B cell (primary cell): ENCODE data around the gene DKK2.

Experiments
- EZH2 ChIP-seq: IDR thresholded peaks from 2 replicates; pipeline ENCODE4 v1.6.1; 2012; ENCODE audit warnings: borderline replicate concordance, low read depth, mild to moderate bottlenecking, moderate library complexity, low read length; ENCODE audit not compliant: insufficient read depth, poor library complexity, severe bottlenecking
- TF ChIP-seq, protein P1 (sequence below): fragments of 200-600 bp; IDR thresholded peaks from one replicate; pipeline ENCODE4 v1.8.0; 2022; ENCODE audit warnings: antibody characterized with exemption, mild to moderate bottlenecking

GRCh38 chr4:107060388-107060787, 24.3 kb upstream of the DKK2 start:
- TF ChIP-seq, protein P1, sequence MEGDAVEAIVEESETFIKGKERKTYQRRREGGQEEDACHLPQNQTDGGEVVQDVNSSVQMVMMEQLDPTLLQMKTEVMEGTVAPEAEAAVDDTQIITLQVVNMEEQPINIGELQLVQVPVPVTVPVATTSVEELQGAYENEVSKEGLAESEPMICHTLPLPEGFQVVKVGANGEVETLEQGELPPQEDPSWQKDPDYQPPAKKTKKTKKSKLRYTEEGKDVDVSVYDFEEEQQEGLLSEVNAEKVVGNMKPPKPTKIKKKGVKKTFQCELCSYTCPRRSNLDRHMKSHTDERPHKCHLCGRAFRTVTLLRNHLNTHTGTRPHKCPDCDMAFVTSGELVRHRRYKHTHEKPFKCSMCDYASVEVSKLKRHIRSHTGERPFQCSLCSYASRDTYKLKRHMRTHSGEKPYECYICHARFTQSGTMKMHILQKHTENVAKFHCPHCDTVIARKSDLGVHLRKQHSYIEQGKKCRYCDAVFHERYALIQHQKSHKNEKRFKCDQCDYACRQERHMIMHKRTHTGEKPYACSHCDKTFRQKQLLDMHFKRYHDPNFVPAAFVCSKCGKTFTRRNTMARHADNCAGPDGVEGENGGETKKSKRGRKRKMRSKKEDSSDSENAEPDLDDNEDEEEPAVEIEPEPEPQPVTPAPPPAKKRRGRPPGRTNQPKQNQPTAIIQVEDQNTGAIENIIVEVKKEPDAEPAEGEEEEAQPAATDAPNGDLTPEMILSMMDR = no peak
- TF ChIP-seq EZH2 = no peak
